Adrenal gland (tissue), 12 donors: ENCODE results near the gene FGGY. TPM values are rescaled to one million over a fixed set of nuclear protein-coding genes. Genes with fewer than 3 reads are reported as not detected.

Source experiments
- DNase-seq, 7 donors: peaks; one replicate each; pipeline ENCODE4 v3.0.0-alpha.2; 2019 to 2020
- H3K27ac ChIP-seq, 5 donors: fragments of 200-600 bp; sonication (generic) in 4 of 5; 1 replicate in 3 of 5; 2 replicates in 2 of 5; pipeline versions ENCODE4 v1.5.1 to v1.8.0; 2016 to 2020; ENCODE audit warnings: mild to moderate bottlenecking in 1 of 5
- H3K27me3 ChIP-seq: fragments of 200-600 bp; 2 replicates; pipeline ENCODE4 v1.8.0; 2021
- H3K36me3 ChIP-seq, 2 donors: fragments of 200-600 bp; replicated peaks in 1 of 2; 1 replicate in 1 of 2; 2 replicates in 1 of 2; pipeline versions ENCODE4 v1.5.1 to v1.8.0; 2018 to 2022
- H3K4me1 ChIP-seq, 2 donors: fragments of 200-600 bp; replicated peaks in 1 of 2; 1 replicate in 1 of 2; 2 replicates in 1 of 2; pipeline versions ENCODE4 v1.5.1 to v1.8.0; 2018 to 2021
- H3K4me3 ChIP-seq, 4 donors: fragments of 200-600 bp; sonication (generic) in 3 of 4; one replicate each; pipeline ENCODE4 v1.5.1; 2016 to 2018
- H3K9me3 ChIP-seq, 3 donors: fragments of 200-600 bp; sonication (generic) in 1 of 3; replicated peaks in 1 of 3; 1 replicate in 2 of 3; 2 replicates in 1 of 3; pipeline versions ENCODE4 v1.5.1 to v1.8.0; 2016 to 2021
- POLR2A ChIP-seq, 2 donors: fragments of 450-650 bp; IDR thresholded peaks; one replicate each; pipeline ENCODE4 v1.6.1; 2017; ENCODE audit warnings: antibody characterized with exemption in 2 of 2, mild to moderate bottlenecking in 2 of 2, moderate library complexity in 1 of 2
- WGBS, 4 donors: extraction: QIAGEN DNeasy Blood & Tissue Kit in 2 of 4; methylation state at CpG; one replicate each; pipeline versions ENCODE4 v1.1.5 to v1.1.7; 2013 to 2017; 5-methylcytosine and 5-hydroxymethylcytosine counted together
- intact Hi-C, 2 donors: fragments of 100-400 bp; cut with DNase I; formaldehyde crosslinking; loops; one replicate each; pipeline versions ENCODE4 v1.14.1 to v1.15.0; 2022 to 2023
- polyA plus RNA-seq, 3 donors: library from polyadenylated mRNA; stranded (reverse); fragments of 200-250 nt in 2 of 3; fragments of 350-450 nt in 1 of 3; fragmentation: Illumina TruSeq in 1 of 3; extraction: RNeasy Lipid Tissue Mini Kit (QIAGEN cat#74804) in 1 of 3; gene quantifications; one replicate each; pipeline ENCODE4 v1.2.3, GENCODE V29; 2013 to 2014
- total RNA-seq, 9 donors: library from RNA; depleted of rRNA in 4 of 9; stranded (reverse); fragments of >200 nt in 4 of 9; fragments of 120-200 nt in 1 of 9; fragmentation: NEBNext Ultra II Directional in 1 of 9; extraction: Animal tissue kit (Norgen Biotek cat#: 25700) in 1 of 9; gene quantifications; one replicate each; pipeline versions ENCODE4 v1.1.0 to v1.2.4, GENCODE V29; 2013 to 2023
- TF ChIP-seq, protein P1 (sequence below), 6 experiments: fragments of 450-650 bp in 4 of 6; fragments of 200-600 bp in 2 of 6; sonication (generic) in 1 of 6; IDR thresholded peaks; 1 replicate in 5 of 6; 2 replicates in 1 of 6; pipeline versions ENCODE4 v1.5.1 to v1.8.0; 2016 to 2021; ENCODE audit warnings: antibody characterized with exemption in 6 of 6, mild to moderate bottlenecking in 2 of 6, moderate library complexity in 1 of 6
- donor health status: healthy with polysubstance abuse.
- donor health status: Bipolar disorder and iron deficiency.
- donor health status: DM: yes; HTN: yes; CAD: no.
- donor health status: DM: no; HTN: no; CAD: no.
- donor health status: DM: no; HTN: no; CAD: no.
- donor health status: DM: yes; HTN: yes; CAD: no.

FGGY gene
- total and polyA plus RNA-seq, 12 donors: 7.4 to 75.5 (median 35.0) TPM

DNA sequence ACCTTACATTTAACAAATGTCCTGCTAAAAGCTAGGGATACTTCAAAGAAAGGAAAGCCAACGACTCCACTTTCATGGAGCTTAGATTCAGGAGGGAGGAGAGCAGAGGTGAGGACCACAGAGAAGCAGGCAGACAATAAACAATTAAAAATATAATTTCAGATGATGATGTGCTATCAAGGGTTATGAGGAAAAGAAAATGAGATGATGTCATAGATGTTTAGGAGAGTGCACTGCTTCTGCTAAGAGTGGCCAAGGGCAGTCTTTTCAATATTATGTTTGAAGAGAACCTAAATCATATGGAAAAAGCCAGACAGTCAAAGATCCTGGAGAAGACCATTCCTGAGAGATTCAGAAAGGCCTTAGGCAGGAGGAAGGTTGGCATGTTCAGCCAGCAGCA lies 451.2 kb downstream of the FGGY start:
- H3K4me3 ChIP-seq: no peak overlapping the region
- TF ChIP-seq, protein P1, sequence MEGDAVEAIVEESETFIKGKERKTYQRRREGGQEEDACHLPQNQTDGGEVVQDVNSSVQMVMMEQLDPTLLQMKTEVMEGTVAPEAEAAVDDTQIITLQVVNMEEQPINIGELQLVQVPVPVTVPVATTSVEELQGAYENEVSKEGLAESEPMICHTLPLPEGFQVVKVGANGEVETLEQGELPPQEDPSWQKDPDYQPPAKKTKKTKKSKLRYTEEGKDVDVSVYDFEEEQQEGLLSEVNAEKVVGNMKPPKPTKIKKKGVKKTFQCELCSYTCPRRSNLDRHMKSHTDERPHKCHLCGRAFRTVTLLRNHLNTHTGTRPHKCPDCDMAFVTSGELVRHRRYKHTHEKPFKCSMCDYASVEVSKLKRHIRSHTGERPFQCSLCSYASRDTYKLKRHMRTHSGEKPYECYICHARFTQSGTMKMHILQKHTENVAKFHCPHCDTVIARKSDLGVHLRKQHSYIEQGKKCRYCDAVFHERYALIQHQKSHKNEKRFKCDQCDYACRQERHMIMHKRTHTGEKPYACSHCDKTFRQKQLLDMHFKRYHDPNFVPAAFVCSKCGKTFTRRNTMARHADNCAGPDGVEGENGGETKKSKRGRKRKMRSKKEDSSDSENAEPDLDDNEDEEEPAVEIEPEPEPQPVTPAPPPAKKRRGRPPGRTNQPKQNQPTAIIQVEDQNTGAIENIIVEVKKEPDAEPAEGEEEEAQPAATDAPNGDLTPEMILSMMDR (IDR thresholded peaks at IDR 0.05): no peak
- no peak for TF ChIP-seq POLR2A (IDR thresholded peaks at IDR 0.05)
- intact Hi-C loops: no loop called here
- 43 to 100% (median 67%) methylated on average over 1 of the region's 1 CpG for WGBS, 4 donors
- H3K9me3 ChIP-seq: no peaks in the 10 kb centered on the region
- no peak for DNase-seq
- H3K27ac ChIP-seq: no peak overlapping the region
- H3K36me3 ChIP-seq: no peaks in the 10 kb centered on the region
- H3K4me1 ChIP-seq: peaks cover 9 to 37% of the 10 kb centered on the region in 2 donors
- H3K27me3 ChIP-seq: no peaks in the 10 kb centered on the region

DNA sequence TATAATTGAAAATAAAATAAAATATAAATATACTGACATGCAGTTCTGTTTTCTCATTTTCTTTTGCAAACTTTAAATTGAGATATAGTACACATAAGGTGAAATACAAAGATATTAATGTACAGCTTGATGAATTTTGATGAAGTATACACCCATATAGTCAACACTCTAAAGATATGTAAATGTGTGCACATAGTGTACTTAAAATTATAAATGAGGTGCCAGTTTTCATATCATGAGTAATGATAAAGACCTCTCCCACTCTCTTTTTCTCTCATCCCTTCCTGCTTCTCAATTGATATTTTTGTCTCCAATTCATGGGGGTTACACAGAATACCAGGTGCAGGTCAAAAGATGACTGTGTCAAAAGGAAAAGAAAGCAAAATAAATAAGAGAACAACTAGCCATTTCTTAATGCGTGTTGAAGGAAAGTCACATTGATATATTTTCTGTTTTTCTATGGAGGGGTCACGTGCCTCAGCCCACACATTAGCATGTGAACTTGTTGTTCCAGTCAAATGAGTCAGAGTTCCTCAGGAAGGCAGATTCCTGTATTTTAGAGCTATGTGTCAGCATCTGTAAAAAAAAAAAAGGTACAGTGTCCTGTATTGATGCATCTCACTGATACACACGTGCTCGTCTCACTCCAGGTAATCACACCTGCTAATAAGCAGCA lies 453.6 kb downstream of the FGGY start:
- Histone ChIP-seq H3K27ac (peak overlapping the region in 3 of 5 donors; percentile 38 to 81 (median 71)), H3K27me3 (no peaks in the 10 kb centered on the region), H3K9me3 (no peaks in the 10 kb centered on the region), H3K36me3 (no peaks in the 10 kb centered on the region), H3K4me3 (peak overlapping the region in 1 of 4 donors; percentile 17), H3K4me1 (peaks cover 8 to 22% of the 10 kb centered on the region in 2 donors)
- 7 to 21% (median 11%) methylated on average over 4 of the region's 4 CpGs for WGBS, 4 donors
- intact Hi-C loops: loop anchor here in 1 of 2 donors (10.0 kb wide), 2 partner anchors 46 to 1006 kb away; no protein-coding TSS in a partner anchor
- TF ChIP-seq POLR2A (IDR thresholded peaks at IDR 0.05): no peak
- TF ChIP-seq, protein P1 (IDR thresholded peaks at IDR 0.05): no peak
- peak; percentile 43 to 86 (median 79) for DNase-seq

DNA sequence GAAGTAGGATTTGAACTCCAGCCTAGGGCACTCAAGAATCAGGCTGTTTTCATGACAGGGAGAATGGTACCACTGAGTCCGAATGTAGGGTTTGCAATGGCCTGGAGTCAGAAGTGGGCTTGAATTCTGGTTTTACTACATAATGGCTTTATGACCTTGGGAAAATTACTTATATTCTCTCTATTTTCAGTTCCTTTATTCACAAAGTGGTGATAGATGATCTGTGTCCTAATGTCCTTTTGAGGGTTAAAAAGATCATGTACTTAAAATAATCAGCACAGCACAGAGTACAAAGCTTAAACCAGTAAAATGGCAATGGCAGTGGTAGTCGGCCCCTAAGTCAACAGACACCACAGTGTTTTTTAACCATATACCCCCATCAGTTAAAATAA lies 454.1 kb downstream of the FGGY start:
- TF ChIP-seq, protein P1 (IDR thresholded peaks at IDR 0.05): no peak
- TF ChIP-seq POLR2A (IDR thresholded peaks at IDR 0.05): no peak
- peak overlapping the region in 2 of 5 donors; percentile 71 to 81 for H3K27ac ChIP-seq
- peaks cover 8 to 22% of the 10 kb centered on the region in 2 donors for H3K4me1 ChIP-seq
- H3K27me3 ChIP-seq: no peaks in the 10 kb centered on the region
- H3K4me3 ChIP-seq: no peak overlapping the region
- no peaks in the 10 kb centered on the region for H3K9me3 ChIP-seq
- no peaks in the 10 kb centered on the region for H3K36me3 ChIP-seq
- WGBS, 4 donors: 53 to 76% (median 62%) methylated on average over 2 of the region's 2 CpGs
- intact Hi-C loops: loop anchor here in 1 of 2 donors (10.0 kb wide), 2 partner anchors 46 to 1006 kb away; no protein-coding TSS in a partner anchor
- no peak for DNase-seq

DNA sequence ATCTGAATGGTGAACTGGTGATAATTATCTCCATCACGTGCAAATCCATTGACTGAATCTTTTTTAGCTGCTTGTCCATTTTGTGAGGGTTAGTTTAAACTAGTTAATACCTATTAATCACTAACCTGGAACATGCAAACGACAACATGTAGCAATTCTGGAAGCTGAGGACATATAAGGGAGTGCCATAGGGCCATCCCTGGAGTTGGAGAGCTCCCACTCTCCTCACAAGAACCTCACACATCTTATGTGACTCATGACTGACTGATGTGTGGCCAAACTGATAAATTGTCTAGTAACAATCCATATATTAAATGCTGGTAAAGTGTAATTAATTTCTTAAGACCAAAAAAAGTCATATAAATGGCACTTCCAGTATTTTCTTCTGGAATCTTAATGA lies 454.9 kb downstream of the FGGY start:
- no peak for DNase-seq
- H3K4me3 ChIP-seq: no peak overlapping the region
- H3K27ac ChIP-seq: no peak overlapping the region
- no peak for TF ChIP-seq POLR2A (IDR thresholded peaks at IDR 0.05)
- TF ChIP-seq, protein P1 (IDR thresholded peaks at IDR 0.05): no peak
- H3K36me3 ChIP-seq: no peaks in the 10 kb centered on the region
- H3K4me1 ChIP-seq: peaks cover 8 to 22% of the 10 kb centered on the region in 2 donors
- H3K9me3 ChIP-seq: no peaks in the 10 kb centered on the region
- H3K27me3 ChIP-seq: no peaks in the 10 kb centered on the region
- 89 to 100% (median 91%) methylated on average over 2 of the region's 2 CpGs for WGBS, 4 donors
- intact Hi-C loops: loop anchor here in 1 of 2 donors (10.0 kb wide), 2 partner anchors 47 to 1007 kb away; no protein-coding TSS in a partner anchor
